GM23338 (cell line): ENCODE measurements around the gene IL17A. TPM values are rescaled to one million over a fixed set of nuclear protein-coding genes. Genes with fewer than 3 reads are reported as not detected.
A peak's percentile ranks its signal among the peaks of the same experiment; 100 is the strongest.

Experiments used
- ATAC-seq: fragments of 200-7000 bp; cut with Tn5 transposase; 3 replicates; pipeline ENCODE4 v1.9.1; 2020
- DNase-seq: peaks from one replicate; pipeline ENCODE4 v3.0.0-alpha.2; 2015; ENCODE audit warnings: low spot score
- H2AFZ ChIP-seq: fragments of 200-600 bp; sonication (generic); 2 replicates; pipeline ENCODE4 v1.8.0; 2016; ENCODE audit warnings: antibody characterized with exemption, mild to moderate bottlenecking, moderate library complexity
- H3F3A ChIP-seq: fragments of 200-600 bp; sonication (generic); replicated peaks from 2 replicates; pipeline ENCODE4 v1.8.0; 2017; ENCODE audit warnings: antibody characterized with exemption, mixed run types, low read depth
- H3K27ac ChIP-seq: fragments of 200-600 bp; sonication (generic); 2 replicates; pipeline ENCODE4 v1.6.1; 2016; ENCODE audit warnings: low read depth
- H3K27me3 ChIP-seq: fragments of 200-600 bp; sonication (generic); 2 replicates; pipeline ENCODE4 v1.8.0; 2016; ENCODE audit warnings: mild to moderate bottlenecking, mixed run types, moderate library complexity; ENCODE audit not compliant: insufficient read depth
- H3K36me3 ChIP-seq: fragments of 200-600 bp; sonication (generic); 2 replicates; pipeline ENCODE4 v1.8.0; 2016; ENCODE audit warnings: mild to moderate bottlenecking; ENCODE audit not compliant: insufficient read depth
- H3K4me1 ChIP-seq: fragments of 200-600 bp; sonication (generic); 2 replicates; pipeline ENCODE4 v1.8.0; 2016; ENCODE audit warnings: mild to moderate bottlenecking, moderate library complexity; ENCODE audit not compliant: insufficient read depth
- H3K4me2 ChIP-seq: fragments of 200-600 bp; sonication (generic); 2 replicates; pipeline ENCODE4 v1.7.1; 2017; ENCODE audit warnings: mixed run types
- H3K4me3 ChIP-seq: fragments of 200-600 bp; sonication (generic); 2 replicates; pipeline ENCODE4 v1.6.1; 2016; ENCODE audit warnings: mixed run types
- H3K79me2 ChIP-seq: fragments of 200-600 bp; sonication (generic); replicated peaks from 2 replicates; pipeline ENCODE4 v1.8.0; 2017; ENCODE audit warnings: mild to moderate bottlenecking; ENCODE audit not compliant: insufficient read depth
- H3K9me2 ChIP-seq: fragments of 200-600 bp; sonication (generic); 2 replicates; pipeline ENCODE4 v1.8.0; 2017; ENCODE audit not compliant: insufficient read depth
- H4K20me1 ChIP-seq: fragments of 200-600 bp; sonication (generic); replicated peaks from 2 replicates; pipeline ENCODE4 v1.8.0; 2017; ENCODE audit warnings: mild to moderate bottlenecking; ENCODE audit not compliant: insufficient read depth
- H3K27ac Mint-ChIP-seq: 2 replicates; pipeline ENCODE4 v1.8.0; 2020; ENCODE audit warnings: inconsistent platforms, mild to moderate bottlenecking, moderate library complexity, mixed read lengths
- H3K27me3 Mint-ChIP-seq: 3 replicates; pipeline ENCODE4 v1.8.0; 2022; ENCODE audit warnings: low read depth, mild to moderate bottlenecking, moderate library complexity, mixed read lengths, inconsistent platforms; ENCODE audit not compliant: insufficient read depth, poor library complexity
- H3K36me3 Mint-ChIP-seq: 3 replicates; pipeline ENCODE4 v1.8.0; 2021; ENCODE audit warnings: low read depth, mild to moderate bottlenecking, inconsistent platforms, moderate library complexity, mixed read lengths
- H3K4me1 Mint-ChIP-seq: 3 replicates; pipeline ENCODE4 v1.8.0; 2020; ENCODE audit warnings: mild to moderate bottlenecking, inconsistent platforms, mixed read lengths
- H3K4me3 Mint-ChIP-seq: 3 replicates; pipeline ENCODE4 v1.8.0; 2021; ENCODE audit warnings: moderate library complexity, mild to moderate bottlenecking, inconsistent platforms, mixed read lengths
- H3K9me3 Mint-ChIP-seq: 3 replicates; pipeline ENCODE4 v1.8.0; 2020; ENCODE audit warnings: moderate library complexity, mild to moderate bottlenecking, inconsistent platforms, mixed read lengths
- CREB1 ChIP-seq: fragments of 250-450 bp; sonication (Bioruptor Pico); IDR thresholded peaks from 2 replicates; pipeline ENCODE4 v1.5.0; 2020; ENCODE audit warnings: low read depth, mild to moderate bottlenecking, moderate library complexity
- CTCF ChIP-seq, 2 experiments: fragments of 200-600 bp in 1 of 2; sonication (generic) in 1 of 2; conservative IDR thresholded peaks; 2 replicates each; pipeline versions ENCODE4 v1.5.1 to v1.6.1; 2016 to 2017; ENCODE audit warnings: antibody characterized with exemption in 2 of 2, low read depth in 2 of 2, mild to moderate bottlenecking in 2 of 2, moderate library complexity in 1 of 2
- STAT1 ChIP-seq: IDR thresholded peaks from one replicate; pipeline ENCODE4 v1.6.1; 2016; ENCODE audit warnings: antibody characterized with exemption; ENCODE audit not compliant: unreplicated experiment
- ZNF331 ChIP-seq: fragments of 250-450 bp; sonication (Bioruptor Pico); IDR thresholded peaks from 2 replicates; pipeline ENCODE4 v1.5.0; 2020; ENCODE audit warnings: low read depth, mild to moderate bottlenecking, moderate library complexity
- ZNF462 ChIP-seq: fragments of 250-450 bp; sonication (Bioruptor Pico); IDR thresholded peaks from 2 replicates; pipeline ENCODE4 v1.5.0; 2020; ENCODE audit warnings: mild to moderate bottlenecking, moderate library complexity
- microRNA counts: library from miRNA; unstranded; fragments of <30 nt; microRNA quantifications from one replicate; lab custom pipeline; 2017
- microRNA-seq: library from miRNA; unstranded; fragments of <30 nt; microRNA quantifications from one replicate; pipeline ENCODE4, GENCODE V29; 2017
- polyA plus RNA-seq: library from polyadenylated mRNA; unstranded; fragments of >200 nt; fragmentation: Nextera tagmentation; extraction: Ambion mirVana; gene quantifications from 2 replicates; pipeline ENCODE4 v1.2.1, GENCODE V29; 2016
- small RNA-seq: library from RNA; depleted of rRNA; stranded (forward); fragments of <200 nt; gene quantifications from one replicate; pipeline ENCODE3, GENCODE V24; 2014; ENCODE audit warnings: low replicate concordance
- total RNA-seq: library from RNA; depleted of rRNA; stranded (reverse); fragments of >200 nt; shearing (Covaris generic); gene quantifications from 2 replicates; pipeline ENCODE4 v1.2.3, GENCODE V29; 2014; rRNA removed

The IL17A gene
- total and polyA plus RNA-seq, 2 experiments from 2014 or later, result not detected

GRCh38 chr6:52233975-52234823 lies 48.0 kb downstream of the IL17A start:
- Histone ChIP-seq H3K4me3 (no peak overlapping the region), H3K4me2 (no peak overlapping the region), H3K36me3 (no peaks in the 10 kb centered on the region), H3K79me2 (no peaks in the 10 kb centered on the region), H3F3A (no peaks in the 10 kb centered on the region), H2AFZ (peak overlapping the region; percentile 88), H3K27me3 (no peaks in the 10 kb centered on the region), H3K4me1 (no peaks in the 10 kb centered on the region), H4K20me1 (no peaks in the 10 kb centered on the region), H3K9me2 (0 out of 2 replicates have a peak, but pooled peaks cover 3% of the 10 kb centered on the region), H3K27ac (no peak overlapping the region)
- TF ChIP-seq STAT1 (no peak), CTCF (conservative IDR thresholded peaks at IDR 0.05; ENCODE audit: low read depth in 2 of 2) (peak; percentile 69 to 91), ZNF462 (CRISPR knock-in tag) (0 out of 2 replicates have a peak, but pooled peaks have one; percentile 4), CREB1 (no peak), ZNF331 (CRISPR knock-in tag) (no peak)
- H3K4me1 Mint-ChIP-seq, result peaks cover 5% of the 10 kb centered on the region
- peak; percentile 98 for ATAC-seq
- peak; percentile 81 for DNase-seq
- H3K27ac Mint-ChIP-seq, result no peak overlapping the region
- no peaks in the 10 kb centered on the region for H3K36me3 Mint-ChIP-seq
- H3K9me3 Mint-ChIP-seq, result no peaks in the 10 kb centered on the region
- H3K4me3 Mint-ChIP-seq, result no peak overlapping the region
- peaks cover 2% of the 10 kb centered on the region for H3K27me3 Mint-ChIP-seq

MicroRNAs within 50 kb of the gene (microRNA counts, 767-probe panel; counts per million panel counts)
- microRNA hsa-miR-133b (lab: Ali Mortazavi, UCI), result not detected
- microRNA hsa-miR-206 (lab: Ali Mortazavi, UCI), result not detected

Small RNAs within 50 kb of the gene (microRNA-seq; reads per million reads assigned to microRNA genes)
- gene MIR133B, result not detected
- gene MIR206, result 43.0 reads per million, percentile 55 among the genes with 10 or more reads in this experiment

Small RNAs within 50 kb of the gene (small RNA-seq; reads per million reads assigned to genes)
- not detected for gene MIR133B
- gene MIR206, result not detected

Other genes starting within 250 kb of the IL17A start
- gene PKHD1, start 98.8 kb upstream of the IL17A start, total RNA-seq, result 0.04 and 0.07 TPM in 2 replicates
- 0.02 and 0.03 TPM in 2 replicates for gene PKHD1, start 98.8 kb upstream of the IL17A start, polyA plus RNA-seq
- gene IL17F, start 58.1 kb downstream of the IL17A start, total RNA-seq, result not detected in 2 replicates
- 0.35 TPM in 1 of 2 replicates, not detected in the other for gene IL17F, start 58.1 kb downstream of the IL17A start, polyA plus RNA-seq
- 328 and 369 TPM in 2 replicates for gene MCM3, start 98.4 kb downstream of the IL17A start, total RNA-seq
- 147 and 157 TPM in 2 replicates for gene MCM3, start 98.4 kb downstream of the IL17A start, polyA plus RNA-seq
- gene PAQR8, start 175.8 kb downstream of the IL17A start, total RNA-seq, result 10.8 and 11.2 TPM in 2 replicates
- 3.6 and 3.7 TPM in 2 replicates for gene PAQR8, start 175.8 kb downstream of the IL17A start, polyA plus RNA-seq
- 23.8 and 24.3 TPM in 2 replicates for gene EFHC1, start 234.0 kb downstream of the IL17A start, total RNA-seq
- 22.0 and 28.0 TPM in 2 replicates for gene EFHC1, start 234.0 kb downstream of the IL17A start, polyA plus RNA-seq